C1 segment of cervical spinal cord (tissue), 14 donors: ENCODE results near the gene SPTLC3.

Experiments used
- DNase-seq, 14 donors: peaks; one replicate each; lab custom pipeline; 2025; lab: John Stamatoyannopoulos, UW

Gene SPTLC3

GRCh38 chr20:13139459-13140150 lies 130.8 kb downstream of the SPTLC3 start:
- DNase-seq, result no peak

GRCh38 chr20:13140201-13140600 lies 131.4 kb downstream of the SPTLC3 start:
- DNase-seq, result no peak

GRCh38 chr20:13140775-13141174 lies 132.0 kb downstream of the SPTLC3 start:
- DNase-seq, result no peak

- DNase-seq, result no peak
Measured at GRCh38 chr20:13141546-13141945, 132.8 kb downstream of the SPTLC3 start.

- no peak for DNase-seq
Measured at GRCh38 chr20:13142143-13142542, 133.4 kb downstream of the SPTLC3 start.

GRCh38 chr20:13147071-13147963 lies 138.5 kb downstream of the SPTLC3 start:
- no peak for DNase-seq

- no peak for DNase-seq
Measured at GRCh38 chr20:13147971-13148370, 139.2 kb downstream of the SPTLC3 start.

GRCh38 chr20:13148402-13148801 lies 139.6 kb downstream of the SPTLC3 start:
- no peak for DNase-seq

- no peak for DNase-seq
Measured at GRCh38 chr20:13148961-13149360, 140.2 kb downstream of the SPTLC3 start.

GRCh38 chr20:13149371-13150105 lies 140.8 kb downstream of the SPTLC3 start:
- DNase-seq, result no peak

GRCh38 chr20:13158369-13158768 lies 149.6 kb downstream of the SPTLC3 start:
- peak in 1 of 14 donors; percentile 7 for DNase-seq

GRCh38 chr20:13159889-13160288 lies 151.1 kb downstream of the SPTLC3 start:
- DNase-seq, result no peak

- no peak for DNase-seq
Measured at GRCh38 chr20:13165203-13165602, 156.4 kb downstream of the SPTLC3 start.

- DNase-seq, result peak in 1 of 14 donors; percentile 35
Measured at GRCh38 chr20:13166011-13166410, 157.2 kb downstream of the SPTLC3 start.

GRCh38 chr20:13166437-13166836 lies 157.7 kb downstream of the SPTLC3 start:
- no peak for DNase-seq

- no peak for DNase-seq
Measured at GRCh38 chr20:13169086-13169485, 160.3 kb downstream of the SPTLC3 start.

GRCh38 chr20:13170771-13171170 lies 162.0 kb downstream of the SPTLC3 start:
- no peak for DNase-seq

GRCh38 chr20:13173201-13173600 lies 164.4 kb downstream of the SPTLC3 start:
- no peak for DNase-seq

- DNase-seq, result no peak
Measured at GRCh38 chr20:13174402-13174801, 165.6 kb downstream of the SPTLC3 start.

GRCh38 chr20:13180986-13181889 lies 172.5 kb downstream of the SPTLC3 start:
- no peak for DNase-seq

GRCh38 chr20:13183005-13183404 lies 174.2 kb downstream of the SPTLC3 start:
- DNase-seq, result no peak
